ENCODE data around the gene CSF1R. TPM values are rescaled to one million over a fixed set of nuclear protein-coding genes. Genes with fewer than 3 reads are reported as not detected.

Gene CSF1R
- total and polyA plus RNA-seq, 2 of the 8 experiments (the other 6 are each of a cell fraction or from before 2014, with no cell fraction given), result 0.12 TPM; not detected in 1

DNA sequence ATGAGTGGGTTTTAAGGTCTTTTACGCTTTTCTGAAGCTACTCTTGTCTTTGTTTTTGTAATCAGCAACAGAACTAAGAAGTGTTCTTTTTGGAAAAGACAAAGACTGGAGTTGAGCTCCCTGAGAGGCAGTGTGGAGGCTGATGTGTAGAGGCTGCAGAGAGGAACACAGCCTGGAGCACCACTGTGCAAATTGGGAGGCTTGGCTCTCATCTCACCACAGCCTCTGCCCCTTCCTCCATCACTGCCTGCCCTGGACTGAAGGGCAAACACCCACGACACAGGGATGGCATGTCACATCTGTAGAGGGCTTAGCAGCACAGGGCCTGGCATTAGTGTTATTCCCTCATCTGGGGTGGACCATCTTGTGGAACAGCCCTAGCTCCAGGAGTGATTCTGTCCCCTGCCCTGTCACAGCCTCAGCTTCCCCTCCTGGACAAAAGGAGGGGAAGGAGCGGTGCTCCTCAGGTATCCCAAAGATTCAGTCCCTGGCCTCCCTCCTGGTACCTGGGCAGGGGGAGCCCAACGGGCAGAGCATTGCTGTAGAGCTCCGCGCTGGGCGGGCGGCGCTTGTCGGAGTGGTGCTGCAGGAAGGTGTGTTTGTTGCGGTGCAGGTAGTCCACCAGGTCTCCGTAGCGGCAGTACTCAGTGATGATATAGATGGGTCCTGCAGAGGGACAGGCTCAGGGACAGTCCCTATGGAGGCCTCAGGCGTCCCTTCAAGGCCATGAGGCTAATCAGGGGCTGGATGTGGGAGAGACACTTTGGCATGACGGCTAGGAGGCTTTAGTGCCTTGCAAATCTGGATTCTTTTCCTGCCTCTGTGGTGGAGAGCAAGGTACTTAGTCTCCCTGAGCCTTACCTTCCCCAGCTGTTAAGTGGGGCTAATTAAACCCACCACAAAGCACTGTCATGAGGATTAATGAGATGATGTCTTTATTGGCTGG lies 36.5 kb upstream of the CSF1R start:
- H3K79me2 ChIP-seq (ENCODE audit: control insufficient read depth in 1 of 2, insufficient read depth in 2 of 2, low read length in 2 of 2), result no peaks in the 10 kb centered on the region
- no peak overlapping the region for H3K4ac ChIP-seq (replicated peaks; ENCODE audit: insufficient read length, low read depth, low read length)
- H2BK5ac ChIP-seq (ENCODE audit: low read depth, low read length), result no peak overlapping the region; the same call in 1 of the 2 replicates
- H2AK5ac ChIP-seq (ENCODE audit: low read depth, low read length), result no peak overlapping the region
- 0 out of 2 replicates have a peak overlapping the region, but pooled peaks have one; percentile 5 for H2BK15ac ChIP-seq (ENCODE audit: low read length)
- CTCF ChIA-PET (ENCODE audit: partially characterized antibody), result interaction anchor here (0.5 to 16.9 kb wide), 43 partner anchors 8 to 362 kb away, joined by 3 to 188 read pairs (median 4); partner anchors contain the start of genes CDX1 and CSF1R
- H4K91ac ChIP-seq (replicated peaks; ENCODE audit: insufficient read length, low read length), result no peak overlapping the region
- H3K23me2 ChIP-seq (ENCODE audit: low read depth, low read length), result no peaks in the 10 kb centered on the region
- H3K14ac ChIP-seq (ENCODE audit: insufficient read length), result no peak overlapping the region
- H3K4me1 ChIP-seq (replicated peaks in 1 of 4; ENCODE audit: control insufficient read depth in 3 of 4, insufficient read depth in 4 of 4, low read length in 3 of 4), result peaks cover 0 to 6% (median 2%) of the 10 kb centered on the region in 4 experiments; a peak in 3 of 7 replicates
- no peak overlapping the region for H2AFZ ChIP-seq (ENCODE audit: low read length)
- 89% methylated on average over 14 of the region's 15 CpGs; no CpG with 5 or more reads in 1 of the 2 experiments for WGBS, 2 experiments (ENCODE audit: extremely low coverage in 1 of 2, insufficient coverage in 1 of 2, insufficient read length in 1 of 2, insufficient replicate concordance in 2 of 2, low coverage in 1 of 2, low lambda C conversion rate in 2 of 2, missing lambda C conversion rate in 1 of 2)
- H4K20me1 ChIP-seq (replicated peaks in 1 of 2; ENCODE audit: control insufficient read depth in 1 of 2, insufficient read depth in 2 of 2, low read length in 2 of 2), result peaks cover 0 to 3% of the 10 kb centered on the region in 2 experiments
- no peak overlapping the region for H2BK120ac ChIP-seq (replicated peaks; ENCODE audit: low read depth, low read length)
- no peak overlapping the region; the same call in 1 of the 2 replicates for H4K8ac ChIP-seq (ENCODE audit: extremely low read depth, insufficient read depth, low read length)
- no peaks in the 10 kb centered on the region for H3K27me3 ChIP-seq (replicated peaks in 1 of 4; ENCODE audit: control insufficient read depth in 3 of 4, extremely low read depth in 1 of 4, insufficient read depth in 3 of 4, low read length in 3 of 4)
- POLR2A ChIA-PET (ENCODE audit: partially characterized antibody), result interaction anchor here (1.2 kb wide), 1 partner anchor 24 kb away, joined by 4 read pairs; no protein-coding TSS in a partner anchor
- no peak overlapping the region for H3K4me2 ChIP-seq (ENCODE audit: insufficient read depth in 1 of 2, low read depth in 2 of 2, low read length in 2 of 2)
- no peak overlapping the region for H4K5ac ChIP-seq (ENCODE audit: insufficient read length, low read depth, low read length)
- no peak overlapping the region for H3K27ac ChIP-seq (ENCODE audit: low read depth, low read length)
- no peaks in the 10 kb centered on the region for H3K79me1 ChIP-seq (ENCODE audit: low read depth, low read length)
- TF ChIP-seq GTF2F1 (IDR thresholded peaks at IDR 0.05; ENCODE audit: borderline replicate concordance, low read depth, low read length), result no peak
- no peak for TF ChIP-seq ASH2L (IDR thresholded peaks at IDR 0.05; ENCODE audit: low read length)
- no peak for TF ChIP-seq CHD2 (IDR thresholded peaks at IDR 0.05; ENCODE audit: low read length)
- TF ChIP-seq HDAC2 (IDR thresholded peaks at IDR 0.05; ENCODE audit: borderline replicate concordance in 1 of 2, low read depth in 2 of 2, low read length in 2 of 2), result no peak
- no peak for TF ChIP-seq SAP30 (IDR thresholded peaks at IDR 0.05; ENCODE audit: insufficient read depth, insufficient replicate concordance, low read length)
- no peak overlapping the region for H3K23ac ChIP-seq (ENCODE audit: insufficient read length)
- no peak overlapping the region for H3K18ac ChIP-seq (ENCODE audit: extremely low read depth, low read length)
- FAIRE-seq (no peak), DNase-seq (ENCODE audit: low read depth in 1 of 2, low spot score in 2 of 2) (no peak)
- no peaks in the 10 kb centered on the region for H3K36me3 ChIP-seq (ENCODE audit: control insufficient read depth in 2 of 4, insufficient read depth in 4 of 4, low read length in 3 of 4)
- H2BK12ac ChIP-seq (ENCODE audit: low read depth, low read length), result no peak overlapping the region
- H3K9me3 ChIP-seq (ENCODE audit: insufficient read depth in 2 of 2, low read depth in 1 of 2, low read length in 1 of 2), result no peaks in the 10 kb centered on the region
- H3K56ac ChIP-seq (replicated peaks; ENCODE audit: insufficient read length, low read depth, low read length), result no peak overlapping the region
- H3K4me3 ChIP-seq (ENCODE audit: extremely low read depth in 1 of 4, insufficient read depth in 2 of 4, low read depth in 3 of 4, low read length in 4 of 4), result no peak overlapping the region
- H3K9ac ChIP-seq (replicated peaks in 1 of 4; ENCODE audit: extremely low read depth in 1 of 4, low read depth in 3 of 4, low read length in 3 of 4), result no peak overlapping the region
- no peak overlapping the region for H2BK20ac ChIP-seq (ENCODE audit: low read length)
